ENCODE measurements around the gene OGFOD1. TPM values are rescaled to one million over a fixed set of nuclear protein-coding genes. Genes with fewer than 3 reads are reported as not detected.

Gene OGFOD1
- total RNA-seq, 1 donor from 2014 or later = 107 TPM

DNA sequence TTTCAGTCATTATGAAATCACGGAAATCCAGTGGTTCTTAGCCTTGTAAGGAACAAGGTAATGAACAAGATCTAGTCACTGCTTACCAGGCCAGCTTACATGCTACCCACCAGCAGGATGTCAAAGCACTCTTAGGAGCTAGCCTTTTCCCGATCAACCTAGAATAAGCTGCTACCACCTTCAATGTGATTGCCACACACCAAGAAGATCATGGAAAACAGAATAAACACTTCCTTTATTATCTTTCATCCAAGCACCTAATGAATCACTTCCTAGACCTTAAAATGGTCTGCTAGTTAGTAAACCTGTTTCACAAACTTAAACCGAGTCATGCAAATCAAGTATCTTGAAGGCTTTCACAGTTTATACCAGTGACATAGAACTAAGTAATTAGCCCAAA, 63.5 kb downstream of the OGFOD1 start:
- H3K27ac Mint-ChIP-seq (ENCODE audit: unreplicated experiment) = no peak overlapping the region
- Histone ChIP-seq H3K4me3 (ENCODE audit: insufficient read depth, low read depth, low read length) (no peak overlapping the region), H3K9ac (ENCODE audit: low read length) (no peak overlapping the region), H3K36me3 (ENCODE audit: insufficient read depth, low read length) (no peaks in the 10 kb centered on the region), H3K27ac (ENCODE audit: low read depth, low read length) (no peak overlapping the region), H3K4me1 (ENCODE audit: insufficient read depth, low read length) (no peaks in the 10 kb centered on the region), H2AFZ (ENCODE audit: low read depth, low read length) (no peak overlapping the region), H3K4me2 (ENCODE audit: low read length) (no peak overlapping the region), H4K20me1 (ENCODE audit: insufficient read depth, low read length) (peaks cover 33% of the 10 kb centered on the region), H3K9me3 (ENCODE audit: insufficient read depth, low read depth, low read length) (no peaks in the 10 kb centered on the region), H3K27me3 (ENCODE audit: insufficient read depth, low read length) (no peaks in the 10 kb centered on the region), H3K79me2 (ENCODE audit: insufficient read depth, low read length) (peaks cover 20% of the 10 kb centered on the region)
- no peaks in the 10 kb centered on the region for H3K9me3 Mint-ChIP-seq (ENCODE audit: unreplicated experiment)
- FAIRE-seq (no peak), DNase-seq (ENCODE audit: low read depth) (no peak)
- no peak overlapping the region for H3K4me3 Mint-ChIP-seq (ENCODE audit: unreplicated experiment)
- no peaks in the 10 kb centered on the region for H3K4me1 Mint-ChIP-seq (ENCODE audit: low read depth, unreplicated experiment)
- H3K36me3 Mint-ChIP-seq (ENCODE audit: low read depth, unreplicated experiment) = peaks cover 11% of the 10 kb centered on the region
- no peak for TF ChIP-seq EZH2 (IDR thresholded peaks at IDR 0.05; ENCODE audit: insufficient read depth, low read length)
- TF ChIP-seq, protein P1, sequence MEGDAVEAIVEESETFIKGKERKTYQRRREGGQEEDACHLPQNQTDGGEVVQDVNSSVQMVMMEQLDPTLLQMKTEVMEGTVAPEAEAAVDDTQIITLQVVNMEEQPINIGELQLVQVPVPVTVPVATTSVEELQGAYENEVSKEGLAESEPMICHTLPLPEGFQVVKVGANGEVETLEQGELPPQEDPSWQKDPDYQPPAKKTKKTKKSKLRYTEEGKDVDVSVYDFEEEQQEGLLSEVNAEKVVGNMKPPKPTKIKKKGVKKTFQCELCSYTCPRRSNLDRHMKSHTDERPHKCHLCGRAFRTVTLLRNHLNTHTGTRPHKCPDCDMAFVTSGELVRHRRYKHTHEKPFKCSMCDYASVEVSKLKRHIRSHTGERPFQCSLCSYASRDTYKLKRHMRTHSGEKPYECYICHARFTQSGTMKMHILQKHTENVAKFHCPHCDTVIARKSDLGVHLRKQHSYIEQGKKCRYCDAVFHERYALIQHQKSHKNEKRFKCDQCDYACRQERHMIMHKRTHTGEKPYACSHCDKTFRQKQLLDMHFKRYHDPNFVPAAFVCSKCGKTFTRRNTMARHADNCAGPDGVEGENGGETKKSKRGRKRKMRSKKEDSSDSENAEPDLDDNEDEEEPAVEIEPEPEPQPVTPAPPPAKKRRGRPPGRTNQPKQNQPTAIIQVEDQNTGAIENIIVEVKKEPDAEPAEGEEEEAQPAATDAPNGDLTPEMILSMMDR (IDR thresholded peaks at IDR 0.05; ENCODE audit: insufficient read depth, low read depth, low read length) = no peak
- no peaks in the 10 kb centered on the region for H3K27me3 Mint-ChIP-seq (ENCODE audit: low read depth, unreplicated experiment)

DNA sequence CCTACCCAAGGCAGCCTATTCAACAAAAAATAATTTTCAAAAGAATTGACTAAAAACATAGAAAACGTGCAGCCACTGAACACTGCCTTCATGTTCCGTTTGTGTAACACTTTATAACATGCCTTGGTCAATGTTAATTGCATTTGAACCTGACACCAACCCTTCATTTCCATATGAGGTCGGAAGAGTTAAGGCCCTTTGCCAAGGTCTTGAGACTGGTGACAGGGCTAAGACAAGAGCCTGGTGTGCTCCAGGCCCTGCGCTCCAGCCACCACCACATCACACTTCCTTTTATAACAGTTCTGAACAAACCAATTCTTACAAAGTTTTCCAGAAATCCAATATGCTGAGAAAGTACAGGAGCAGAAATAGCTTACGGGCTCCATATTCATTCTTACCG, 64.3 kb downstream of the OGFOD1 start:
- H3K4me1 ChIP-seq (ENCODE audit: insufficient read depth, low read length) = peaks cover 5% of the 10 kb centered on the region
- H3K36me3 Mint-ChIP-seq (ENCODE audit: low read depth, unreplicated experiment) = peaks cover 5% of the 10 kb centered on the region
- TF ChIP-seq EZH2 (IDR thresholded peaks at IDR 0.05; ENCODE audit: insufficient read depth, low read length) = no peak
- TF ChIP-seq, protein P1 (IDR thresholded peaks at IDR 0.05; ENCODE audit: insufficient read depth, low read depth, low read length) = no peak
- H3K4me1 Mint-ChIP-seq (ENCODE audit: low read depth, unreplicated experiment) = peaks cover 3% of the 10 kb centered on the region
- no peaks in the 10 kb centered on the region for H3K27me3 Mint-ChIP-seq (ENCODE audit: low read depth, unreplicated experiment)
- H3K4me3 Mint-ChIP-seq (ENCODE audit: unreplicated experiment) = no peak overlapping the region
- no peak overlapping the region for H3K9ac ChIP-seq (ENCODE audit: low read length)
- no peak overlapping the region for H3K4me3 ChIP-seq (ENCODE audit: insufficient read depth, low read depth, low read length)
- H3K9me3 Mint-ChIP-seq (ENCODE audit: unreplicated experiment) = no peaks in the 10 kb centered on the region
- no peak for DNase-seq (ENCODE audit: low read depth)
- no peaks in the 10 kb centered on the region for H3K27me3 ChIP-seq (ENCODE audit: insufficient read depth, low read length)
- H3K79me2 ChIP-seq (ENCODE audit: insufficient read depth, low read length) = peaks cover 20% of the 10 kb centered on the region
- H3K36me3 ChIP-seq (ENCODE audit: insufficient read depth, low read length) = no peaks in the 10 kb centered on the region
- no peaks in the 10 kb centered on the region for H3K9me3 ChIP-seq (ENCODE audit: insufficient read depth, low read depth, low read length)
- H4K20me1 ChIP-seq (ENCODE audit: insufficient read depth, low read length) = peaks cover 33% of the 10 kb centered on the region
- no peak for FAIRE-seq
- H3K27ac Mint-ChIP-seq (ENCODE audit: unreplicated experiment) = no peak overlapping the region
- no peak overlapping the region for H2AFZ ChIP-seq (ENCODE audit: low read depth, low read length)
- no peak overlapping the region for H3K27ac ChIP-seq (ENCODE audit: low read depth, low read length)
- H3K4me2 ChIP-seq (ENCODE audit: low read length) = no peak overlapping the region

DNA sequence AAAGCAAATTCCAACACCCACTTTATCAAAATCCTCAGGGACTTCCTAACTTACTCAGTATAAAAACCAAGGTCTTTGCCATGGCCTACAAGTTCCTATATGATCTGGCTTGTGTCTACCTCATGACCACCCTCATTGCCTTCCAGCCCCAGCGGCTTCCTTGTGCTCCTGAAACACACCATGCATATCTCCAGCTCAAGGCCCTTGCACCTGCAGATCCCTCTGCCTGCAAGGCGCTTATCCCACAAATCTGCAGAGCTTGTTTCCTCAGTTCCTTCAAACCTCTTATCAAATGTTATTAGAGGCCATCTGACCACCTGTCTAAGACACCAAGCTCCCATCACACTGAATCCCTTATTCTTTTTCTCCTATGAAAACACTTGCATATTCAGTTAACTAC, 65.9 kb downstream of the OGFOD1 start:
- H4K20me1 ChIP-seq (ENCODE audit: insufficient read depth, low read length) = peaks cover 33% of the 10 kb centered on the region
- Mint-ChIP-seq H3K4me3 (ENCODE audit: unreplicated experiment) (no peak overlapping the region), H3K36me3 (ENCODE audit: low read depth, unreplicated experiment) (peaks cover 4% of the 10 kb centered on the region), H3K9me3 (ENCODE audit: unreplicated experiment) (no peaks in the 10 kb centered on the region), H3K4me1 (ENCODE audit: low read depth, unreplicated experiment) (peaks cover 3% of the 10 kb centered on the region), H3K27me3 (ENCODE audit: low read depth, unreplicated experiment) (no peaks in the 10 kb centered on the region), H3K27ac (ENCODE audit: unreplicated experiment) (no peak overlapping the region)
- no peak overlapping the region for H3K27ac ChIP-seq (ENCODE audit: low read depth, low read length)
- no peaks in the 10 kb centered on the region for H3K27me3 ChIP-seq (ENCODE audit: insufficient read depth, low read length)
- no peak overlapping the region for H3K9ac ChIP-seq (ENCODE audit: low read length)
- peaks cover 5% of the 10 kb centered on the region for H3K4me1 ChIP-seq (ENCODE audit: insufficient read depth, low read length)
- FAIRE-seq (no peak), DNase-seq (ENCODE audit: low read depth) (no peak)
- TF ChIP-seq EZH2 (IDR thresholded peaks at IDR 0.05; ENCODE audit: insufficient read depth, low read length) = no peak
- TF ChIP-seq, protein P1 (IDR thresholded peaks at IDR 0.05; ENCODE audit: insufficient read depth, low read depth, low read length) = no peak
- peaks cover 20% of the 10 kb centered on the region for H3K79me2 ChIP-seq (ENCODE audit: insufficient read depth, low read length)
- H3K4me2 ChIP-seq (ENCODE audit: low read length) = no peak overlapping the region
- no peak overlapping the region for H2AFZ ChIP-seq (ENCODE audit: low read depth, low read length)
- H3K36me3 ChIP-seq (ENCODE audit: insufficient read depth, low read length) = no peaks in the 10 kb centered on the region
- H3K9me3 ChIP-seq (ENCODE audit: insufficient read depth, low read depth, low read length) = no peaks in the 10 kb centered on the region
- H3K4me3 ChIP-seq (ENCODE audit: insufficient read depth, low read depth, low read length) = no peak overlapping the region

Measured in astrocyte (in vitro differentiated cells and primary cell).